ELR (cell line): ENCODE data around the gene LRRC39.
"Not testable (repeated sequence)": the region's sequence is repeated elsewhere in the genome, so short reads cannot be mapped to it uniquely, and the experiment has no call there.

Experiments
- DNase-seq: peaks from one replicate; pipeline ENCODE4 v3.0.0-alpha.2; 2015; ENCODE audit warnings: low read depth

LRRC39 gene

GRCh38 chr1:100178091-100178490, at the start of gene LRRC39:
Gene LRRC39, minus strand, starts transcription at chr1:100178256. Its CDS starts 9,740 bp downstream, at chr1:100168516.
- DNase-seq = no peak

DNA sequence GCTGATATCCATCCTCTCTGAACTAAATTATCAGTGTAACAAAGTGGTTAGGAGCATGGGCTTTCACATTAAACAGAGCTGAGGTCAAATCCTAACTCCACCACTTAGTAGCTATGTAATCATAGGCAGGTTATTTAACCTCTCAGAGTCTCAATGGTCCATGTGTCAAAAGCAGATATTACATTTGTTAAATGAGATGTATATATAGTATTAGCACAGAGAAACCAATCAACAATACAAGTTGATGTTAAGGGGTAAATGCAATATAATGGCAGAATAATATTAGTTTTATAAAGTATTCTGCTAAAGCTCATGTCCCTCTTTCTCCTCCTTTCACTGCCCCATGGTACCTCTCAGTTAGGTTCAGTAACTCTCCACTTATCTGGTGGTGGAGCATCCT, 44.4 kb upstream of the LRRC39 start:
- DNase-seq = no peak

DNA sequence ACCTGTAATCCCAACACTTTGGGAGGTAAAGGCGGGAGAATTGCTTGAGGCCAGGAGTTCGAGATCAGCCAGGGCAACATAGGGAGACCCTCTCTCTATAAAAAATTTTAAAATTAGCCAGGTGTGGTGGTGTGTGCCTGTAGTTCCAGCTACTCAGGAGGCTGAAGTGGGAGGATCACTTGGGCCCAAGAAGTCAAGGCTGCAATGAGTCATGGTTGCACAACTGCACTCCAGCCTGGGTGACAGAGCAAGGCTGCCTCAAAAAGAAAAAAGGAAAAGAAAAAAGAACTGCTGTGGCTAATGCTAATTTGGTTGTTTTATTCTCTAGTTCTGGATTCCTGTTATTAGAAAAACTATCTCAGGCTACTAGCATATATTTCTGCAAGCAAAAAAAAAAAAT, 41.8 kb upstream of the LRRC39 start:
- DNase-seq = peak; percentile 44

GRCh38 chr1:100219457-100219856, 41.4 kb upstream of the LRRC39 start:
- no peak for DNase-seq

DNA sequence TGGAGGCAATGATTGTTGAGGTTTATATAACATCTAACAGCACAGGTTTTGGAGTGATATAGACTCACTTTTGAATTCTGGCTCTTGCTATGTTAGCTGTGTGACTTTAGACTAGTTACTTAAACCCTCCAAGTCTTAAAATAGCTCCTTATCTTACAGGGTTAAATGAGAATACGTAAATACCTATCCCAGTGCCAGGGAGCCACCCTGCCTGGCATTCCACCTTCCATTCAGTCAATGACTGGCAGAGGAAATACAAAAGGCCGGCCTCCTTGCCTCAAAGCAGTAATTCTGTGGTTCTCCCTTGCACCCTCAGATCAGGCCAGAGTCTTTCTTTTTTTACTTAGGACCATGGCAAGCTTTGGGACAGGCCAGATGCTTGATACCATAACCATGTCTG, 39.8 kb upstream of the LRRC39 start:
- no peak for DNase-seq

DNA sequence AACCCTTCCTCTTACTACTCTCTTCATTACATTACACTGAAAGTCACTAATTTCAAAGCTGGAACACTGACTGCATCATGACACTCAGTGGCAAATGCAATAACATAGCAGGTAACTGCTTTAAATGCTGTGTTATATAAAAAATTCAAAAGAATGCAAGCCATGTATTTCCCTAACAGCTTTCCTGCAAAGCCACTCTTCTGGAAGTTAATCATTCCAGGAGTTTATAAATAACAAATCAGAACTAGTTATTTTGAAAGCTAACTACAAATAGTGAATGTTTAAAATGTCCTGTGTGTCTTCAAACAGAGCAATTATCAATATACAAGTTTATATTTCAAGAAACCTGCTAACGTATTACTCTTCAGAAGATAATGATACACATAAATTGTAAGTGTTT, 37.0 kb upstream of the LRRC39 start:
- DNase-seq = no peak

- no peak for DNase-seq
Observed at GRCh38 chr1:100213141-100213540, 35.1 kb upstream of the LRRC39 start.

- DNase-seq = no peak
Observed at GRCh38 chr1:100206301-100206700, 28.2 kb upstream of the LRRC39 start.

GRCh38 chr1:100205593-100205992, 27.5 kb upstream of the LRRC39 start:
- not testable (repeated sequence) for DNase-seq

DNA sequence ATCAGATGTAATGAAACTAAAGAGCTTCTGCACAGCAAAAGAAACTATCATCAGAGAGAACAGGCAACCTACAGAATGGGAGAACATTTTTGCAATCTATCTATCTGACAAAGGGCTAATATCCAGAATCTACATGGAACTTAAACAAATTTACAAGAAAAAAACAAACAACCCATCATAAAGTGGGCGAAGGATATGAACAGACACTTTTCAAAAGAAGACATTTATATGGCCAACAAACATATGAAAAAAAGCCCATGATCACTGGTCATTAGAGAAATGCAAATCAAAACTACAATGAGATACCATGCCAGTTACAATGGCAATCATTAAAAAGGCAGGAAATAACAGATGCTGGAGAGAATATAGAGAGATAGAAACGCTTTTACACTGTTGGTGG, 27.0 kb upstream of the LRRC39 start:
- DNase-seq = not testable (repeated sequence)

DNA sequence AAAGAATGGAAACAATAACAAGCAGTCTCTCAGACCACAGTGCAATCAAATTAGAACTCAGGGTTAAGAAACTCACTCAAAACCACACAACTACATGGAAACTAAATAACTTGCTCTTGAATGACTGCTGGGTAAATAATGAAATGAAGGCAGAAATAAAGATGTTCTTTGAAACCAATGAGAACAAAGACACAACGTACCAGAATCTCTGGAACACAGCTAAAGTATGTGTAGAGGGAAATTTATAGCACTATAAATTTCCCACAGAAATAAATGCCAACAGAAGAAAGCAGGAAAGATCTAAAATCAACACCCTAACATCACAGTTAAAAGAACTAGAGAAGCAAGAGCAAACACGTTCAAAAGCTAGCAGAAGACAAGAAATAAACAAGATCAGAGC, 24.6 kb upstream of the LRRC39 start:
- not testable (repeated sequence) for DNase-seq

DNA sequence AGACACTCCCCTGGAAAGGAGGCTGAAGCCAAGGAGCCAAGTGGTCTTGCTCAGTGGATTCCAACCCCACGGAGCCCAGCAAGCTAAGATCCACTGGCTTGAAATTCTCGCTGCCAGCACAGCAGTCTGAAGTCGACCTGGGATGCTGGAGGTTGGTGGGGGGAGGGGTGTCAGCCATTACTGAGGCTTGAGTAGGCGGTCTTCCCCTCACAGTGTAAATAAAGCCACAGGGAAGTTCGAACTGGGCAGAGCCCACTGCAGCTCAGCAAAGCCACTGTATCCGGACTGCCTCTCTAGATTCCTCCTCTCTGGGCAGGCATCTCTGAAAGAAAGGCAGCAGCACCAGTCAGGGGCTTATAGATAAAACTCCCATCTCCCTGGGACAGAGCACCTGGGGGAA, 22.0 kb upstream of the LRRC39 start:
- not testable (repeated sequence) for DNase-seq

DNA sequence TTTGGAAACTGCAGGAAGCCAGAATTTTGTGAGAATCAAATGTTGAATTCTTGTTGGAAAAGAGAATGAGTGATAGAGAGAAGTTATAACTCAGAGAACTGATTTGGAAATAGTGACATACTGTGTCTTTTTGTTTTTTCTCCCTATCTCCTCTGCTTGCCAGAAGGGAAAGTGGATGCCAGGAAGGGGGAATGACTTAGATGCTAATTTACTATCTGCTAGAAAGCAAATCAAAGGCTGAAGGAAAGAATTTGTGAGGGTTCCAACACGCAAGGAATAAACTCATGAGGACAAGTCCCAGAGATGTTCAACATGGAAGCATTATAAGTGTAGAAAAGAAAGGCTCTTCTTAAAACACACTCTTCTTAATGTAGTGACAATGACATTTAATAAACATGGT, 20.5 kb upstream of the LRRC39 start:
- DNase-seq = no peak

DNA sequence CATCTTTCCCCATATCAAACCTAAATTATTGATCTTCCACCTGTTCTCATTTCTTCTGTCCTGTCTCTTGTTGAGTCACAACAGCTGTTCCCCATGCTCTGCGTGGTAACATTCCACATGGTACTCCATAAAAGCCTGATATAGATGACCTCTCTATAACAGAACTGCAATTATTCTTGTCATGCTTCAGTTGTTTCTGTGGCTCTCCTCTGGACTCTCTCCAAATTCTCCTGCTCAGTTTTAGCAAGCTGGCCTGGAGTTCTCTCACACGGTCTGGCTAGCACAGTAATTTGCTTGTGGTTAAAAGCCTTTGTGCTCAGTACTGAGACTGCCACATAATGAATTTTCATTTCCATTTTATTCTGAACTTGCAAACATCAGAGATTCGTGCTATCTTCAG, 10.6 kb upstream of the LRRC39 start:
- no peak for DNase-seq

- DNase-seq = no peak
Observed at GRCh38 chr1:100187912-100188311, 9.9 kb upstream of the LRRC39 start.

- no peak for DNase-seq
Observed at GRCh38 chr1:100184536-100184935, 6.5 kb upstream of the LRRC39 start.

DNA sequence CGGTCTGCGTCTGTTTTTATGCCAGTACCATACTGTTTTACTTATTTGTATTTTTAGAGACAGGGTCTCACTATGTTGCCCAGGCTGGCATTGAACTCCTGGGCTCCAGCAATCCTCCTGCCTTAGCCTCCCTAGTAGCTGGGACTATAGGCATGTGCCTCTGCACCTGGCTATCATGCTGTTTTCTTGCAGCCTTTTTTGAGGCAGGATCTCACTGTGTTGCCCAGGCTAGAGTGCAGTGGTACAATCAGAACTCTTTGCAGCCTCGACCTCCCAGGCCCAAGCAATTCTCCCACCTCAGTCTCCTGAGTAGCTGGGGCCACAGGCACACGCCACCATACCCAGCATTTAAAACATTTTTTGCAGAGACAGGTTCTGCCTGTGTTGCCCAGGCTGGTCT, 5.3 kb upstream of the LRRC39 start:
- DNase-seq = no peak

GRCh38 chr1:100177295-100178041, 588 bp downstream of the LRRC39 start:
- DNase-seq = no peak

DNA sequence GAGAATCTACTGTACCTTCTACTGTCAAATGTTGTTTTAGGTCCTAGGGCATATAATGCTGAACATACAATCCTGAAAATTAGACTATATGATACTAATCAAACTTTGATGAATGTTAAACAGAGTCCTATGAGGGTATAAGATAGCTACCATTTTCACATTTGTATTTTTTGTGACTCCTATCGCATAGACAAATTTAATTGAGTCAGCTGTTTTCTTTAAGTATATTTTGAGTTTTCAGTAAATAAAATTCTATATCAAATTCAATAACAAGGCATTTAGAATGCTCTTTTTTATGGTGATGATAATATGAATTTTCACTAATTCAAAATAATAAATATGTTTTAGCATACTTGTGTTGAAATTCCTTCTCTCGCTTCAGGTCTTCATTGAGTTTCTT, 10.0 kb downstream of the LRRC39 start:
- DNase-seq = no peak

DNA sequence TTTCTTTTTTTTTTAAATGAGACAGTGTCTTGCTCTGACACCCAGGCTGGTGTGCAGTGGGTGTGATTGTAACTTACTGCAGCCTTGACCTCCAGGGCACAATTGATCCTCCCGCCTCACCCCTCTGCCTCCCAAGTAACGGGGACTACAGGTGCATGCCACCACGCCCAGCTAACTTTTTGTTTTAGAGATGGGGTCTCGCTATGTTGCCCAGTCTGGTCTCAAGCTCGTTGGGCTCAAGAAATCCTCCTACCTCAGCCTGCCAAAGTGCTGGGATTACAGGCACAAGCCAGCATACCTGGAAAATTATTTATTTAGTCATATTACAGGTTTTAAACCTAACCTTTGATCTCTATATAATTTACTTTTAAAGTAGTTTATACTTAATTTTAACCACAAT, 13.4 kb downstream of the LRRC39 start:
- DNase-seq = no peak

- no peak for DNase-seq
Observed at GRCh38 chr1:100164216-100164615, 13.8 kb downstream of the LRRC39 start.

DNA sequence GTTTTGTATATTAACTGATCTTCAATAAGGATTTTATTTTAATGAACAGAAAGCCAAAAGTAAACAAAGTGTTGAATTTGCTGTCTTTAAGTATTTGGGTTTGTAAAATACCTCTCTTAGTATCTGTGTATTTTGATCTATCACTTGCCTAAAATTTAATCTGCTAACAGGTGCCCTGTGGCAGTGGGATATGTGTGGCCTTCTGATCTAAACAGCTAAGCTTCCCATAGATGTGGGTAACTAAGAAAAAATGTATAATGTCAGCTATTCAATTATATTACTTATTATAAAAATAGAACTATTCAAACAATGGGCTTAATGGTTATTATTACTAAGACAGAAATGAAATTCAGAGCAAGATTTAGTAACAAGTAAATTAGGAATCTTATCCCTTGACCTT, 15.2 kb downstream of the LRRC39 start:
- no peak for DNase-seq

- DNase-seq = no peak
Observed at GRCh38 chr1:100152271-100152670, 25.8 kb downstream of the LRRC39 start.

- no peak for DNase-seq
Observed at GRCh38 chr1:100151679-100152078, 26.4 kb downstream of the LRRC39 start.
